Prostate gland (tissue), 2 donors: Measurements from ENCODE around the gene VRK1. TPM values are rescaled to one million over a fixed set of nuclear protein-coding genes. Genes with fewer than 3 reads are reported as not detected.

ENCODE experiments used
- DNase-seq: peaks from one replicate; pipeline ENCODE4 v3.0.0-alpha.2; 2019; ENCODE audit warnings: low spot score
- H3K27ac ChIP-seq, 2 donors: fragments of 200-600 bp; sonication (generic); 2 replicates each; pipeline ENCODE4 v1.5.1; 2017 to 2019
- H3K27me3 ChIP-seq: fragments of 200-600 bp; sonication (generic); replicated peaks from 2 replicates; pipeline ENCODE4 v1.5.1; 2019; ENCODE audit not compliant: insufficient read depth
- H3K36me3 ChIP-seq, 2 donors: fragments of 200-600 bp; sonication (generic); 1 replicate in 1 of 2; 2 replicates in 1 of 2; pipeline versions ENCODE4 v1.5.1 to v1.8.1; 2017 to 2019
- H3K4me1 ChIP-seq: fragments of 200-600 bp; sonication (generic); replicated peaks from 2 replicates; pipeline ENCODE4 v1.5.1; 2019
- H3K4me3 ChIP-seq, 2 donors: fragments of 200-600 bp; sonication (generic); 2 replicates each; pipeline ENCODE4 v1.5.1; 2017 to 2019
- H3K9me3 ChIP-seq: fragments of 200-600 bp; sonication (generic); 2 replicates; pipeline ENCODE4 v1.5.1; 2017
- POLR2A ChIP-seq: fragments of 450-650 bp; IDR thresholded peaks from one replicate; pipeline ENCODE4 v1.6.1; 2016; ENCODE audit warnings: antibody characterized with exemption, mild to moderate bottlenecking
- POLR2AphosphoS5 ChIP-seq: sonication (generic); formaldehyde crosslinking; IDR thresholded peaks from one replicate; pipeline ENCODE4 v1.6.1; 2017; ENCODE audit warnings: antibody characterized with exemption
- WGBS: methylation state at CpG from one replicate; pipeline ENCODE4 v1.1.5; 2018; 5-methylcytosine and 5-hydroxymethylcytosine counted together
- intact Hi-C: fragments of 100-400 bp; cut with DNase I; formaldehyde crosslinking; loops from one replicate; pipeline ENCODE4 v1.14.2; 2022
- total RNA-seq, 2 donors: library from RNA; depleted of rRNA; stranded (reverse); fragments of >200 nt; gene quantifications; one replicate each; pipeline ENCODE4 v1.1.0, GENCODE V29; 2016
- TF ChIP-seq, protein P1 (sequence below), 4 experiments: fragments of 200-600 bp in 2 of 4; fragments of 450-650 bp in 2 of 4; sonication (generic) in 2 of 4; IDR thresholded peaks; 1 replicate in 3 of 4; 2 replicates in 1 of 4; pipeline ENCODE4 v1.5.1; 2016 to 2019; ENCODE audit warnings: antibody characterized with exemption in 4 of 4, mild to moderate bottlenecking in 2 of 4, moderate library complexity in 2 of 4

VRK1 gene
- total RNA-seq, 2 donors from 2014 or later, result 11.4 to 20.3 TPM

DNA sequence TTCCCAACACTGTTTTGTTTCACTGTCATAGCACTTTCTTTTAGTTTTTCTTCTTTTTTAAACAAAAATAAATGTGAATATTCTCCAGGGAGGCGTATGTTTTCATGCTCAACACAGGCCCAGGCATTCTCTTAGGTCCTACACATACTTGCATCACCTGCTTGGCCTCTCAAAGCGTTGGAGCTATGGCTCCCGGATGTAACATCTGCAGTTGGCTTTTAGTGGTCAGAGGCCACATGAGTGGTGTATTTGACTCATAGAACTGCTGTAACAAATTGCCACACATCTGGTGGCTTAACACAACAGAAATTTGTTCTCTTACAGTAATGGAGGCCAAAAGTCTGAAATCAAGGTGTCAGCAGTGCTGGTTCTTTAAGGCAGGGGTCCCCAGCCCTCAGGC is 44.6 kb upstream of the VRK1 start:
- DNase-seq, result no peak
- 93% methylated on average over 3 of the region's 3 CpGs for WGBS
- Histone ChIP-seq H3K9me3 (no peaks in the 10 kb centered on the region), H3K36me3 (no peaks in the 10 kb centered on the region), H3K27me3 (peaks cover 13% of the 10 kb centered on the region), H3K4me3 (no peak overlapping the region), H3K27ac (no peak overlapping the region), H3K4me1 (no peaks in the 10 kb centered on the region)
- intact Hi-C loops, result no loop called here
- TF ChIP-seq POLR2A, result no peak
- TF ChIP-seq, protein P1, sequence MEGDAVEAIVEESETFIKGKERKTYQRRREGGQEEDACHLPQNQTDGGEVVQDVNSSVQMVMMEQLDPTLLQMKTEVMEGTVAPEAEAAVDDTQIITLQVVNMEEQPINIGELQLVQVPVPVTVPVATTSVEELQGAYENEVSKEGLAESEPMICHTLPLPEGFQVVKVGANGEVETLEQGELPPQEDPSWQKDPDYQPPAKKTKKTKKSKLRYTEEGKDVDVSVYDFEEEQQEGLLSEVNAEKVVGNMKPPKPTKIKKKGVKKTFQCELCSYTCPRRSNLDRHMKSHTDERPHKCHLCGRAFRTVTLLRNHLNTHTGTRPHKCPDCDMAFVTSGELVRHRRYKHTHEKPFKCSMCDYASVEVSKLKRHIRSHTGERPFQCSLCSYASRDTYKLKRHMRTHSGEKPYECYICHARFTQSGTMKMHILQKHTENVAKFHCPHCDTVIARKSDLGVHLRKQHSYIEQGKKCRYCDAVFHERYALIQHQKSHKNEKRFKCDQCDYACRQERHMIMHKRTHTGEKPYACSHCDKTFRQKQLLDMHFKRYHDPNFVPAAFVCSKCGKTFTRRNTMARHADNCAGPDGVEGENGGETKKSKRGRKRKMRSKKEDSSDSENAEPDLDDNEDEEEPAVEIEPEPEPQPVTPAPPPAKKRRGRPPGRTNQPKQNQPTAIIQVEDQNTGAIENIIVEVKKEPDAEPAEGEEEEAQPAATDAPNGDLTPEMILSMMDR (IDR thresholded peaks at IDR 0.05), result no peak
- TF ChIP-seq POLR2AphosphoS5, result no peak

DNA sequence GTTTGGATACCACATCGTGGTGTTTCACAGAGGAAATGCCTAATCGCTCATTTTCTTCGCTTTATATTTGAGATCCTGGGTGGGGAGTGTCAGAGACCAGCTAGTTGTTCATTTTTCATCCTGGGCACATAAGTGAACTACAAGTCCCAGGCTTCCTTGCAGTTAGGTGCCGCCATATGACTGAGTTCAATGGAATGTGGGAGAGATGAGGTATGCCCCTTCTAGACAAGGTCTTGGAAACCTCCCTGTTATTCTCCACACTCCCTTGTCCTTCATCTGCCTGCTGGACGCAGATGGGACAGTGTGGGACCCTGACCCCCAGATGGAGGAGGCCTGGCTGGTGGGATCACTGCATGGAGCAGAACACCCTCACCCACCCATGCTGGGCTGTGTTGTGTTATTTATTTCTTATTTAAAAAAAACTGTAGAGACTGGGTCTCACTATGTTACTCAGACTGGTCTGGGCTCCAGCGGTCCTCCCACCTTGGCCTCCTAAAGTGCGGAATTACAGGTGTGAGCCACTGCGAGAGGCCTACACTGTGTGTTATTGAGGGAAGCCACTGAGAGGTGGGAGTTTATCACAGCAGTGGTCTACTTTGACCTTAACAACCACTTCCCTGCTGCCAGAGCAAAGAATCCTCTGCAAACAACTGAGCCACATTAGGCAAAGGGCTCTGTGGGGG is 42.9 kb upstream of the VRK1 start:
- Histone ChIP-seq H3K4me1 (no peaks in the 10 kb centered on the region), H3K27ac (no peak overlapping the region), H3K27me3 (peaks cover 13% of the 10 kb centered on the region), H3K9me3 (no peaks in the 10 kb centered on the region), H3K36me3 (no peaks in the 10 kb centered on the region), H3K4me3 (no peak overlapping the region)
- no peak for DNase-seq
- 95% methylated on average over 8 of the region's 8 CpGs for WGBS
- TF ChIP-seq, protein P1 (IDR thresholded peaks at IDR 0.05), result no peak
- TF ChIP-seq POLR2A (no peak), POLR2AphosphoS5 (no peak)
- intact Hi-C loops, result no loop called here

DNA sequence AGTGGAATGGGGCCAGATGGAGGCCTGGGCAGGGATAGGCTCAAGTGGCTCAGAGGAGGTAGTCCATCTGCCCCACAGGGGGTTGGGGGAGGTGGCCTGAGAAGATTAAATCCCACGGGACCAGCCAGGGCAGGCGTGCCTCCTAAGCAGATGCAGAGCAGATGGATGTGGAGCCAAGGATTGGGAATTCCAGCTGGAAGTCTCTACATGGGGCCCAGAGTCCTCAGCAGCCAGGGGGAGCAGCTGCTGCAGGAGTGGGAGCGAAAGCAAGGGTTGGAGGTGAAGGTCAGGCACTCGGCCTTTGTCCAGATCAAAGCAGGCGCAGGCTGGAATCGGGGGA is 42.4 kb upstream of the VRK1 start:
- intact Hi-C loops, result no loop called here
- H3K27me3 ChIP-seq, result peaks cover 13% of the 10 kb centered on the region
- H3K27ac ChIP-seq, result no peak overlapping the region
- no peak overlapping the region for H3K4me3 ChIP-seq
- H3K9me3 ChIP-seq, result no peaks in the 10 kb centered on the region
- DNase-seq, result no peak
- 70% methylated on average over 6 of the region's 6 CpGs for WGBS
- H3K4me1 ChIP-seq, result no peaks in the 10 kb centered on the region
- TF ChIP-seq, protein P1 (IDR thresholded peaks at IDR 0.05), result no peak
- TF ChIP-seq POLR2AphosphoS5, result no peak
- H3K36me3 ChIP-seq, result no peaks in the 10 kb centered on the region

DNA sequence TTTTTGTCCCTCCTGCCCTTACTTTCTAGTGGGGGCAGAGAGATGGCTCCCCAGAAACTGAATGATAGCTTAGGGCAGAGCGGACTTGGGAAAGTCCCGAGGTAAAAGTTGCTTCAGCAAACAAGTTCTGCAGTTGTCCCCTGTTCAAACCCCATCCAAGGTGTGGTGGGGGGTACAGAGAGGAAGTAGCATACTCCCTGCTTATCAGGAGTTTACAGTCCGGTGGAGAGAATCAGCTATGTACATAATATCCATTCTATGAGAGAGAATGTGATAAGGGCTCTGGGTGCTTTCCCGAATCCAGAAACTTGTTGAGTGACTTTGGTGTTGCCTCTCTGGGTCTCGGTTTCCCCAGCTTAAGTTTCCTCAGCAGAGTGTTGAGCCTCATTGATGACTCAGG is 40.4 kb upstream of the VRK1 start:
- Histone ChIP-seq H3K36me3 (no peaks in the 10 kb centered on the region), H3K4me1 (no peaks in the 10 kb centered on the region), H3K4me3 (no peak overlapping the region), H3K27me3 (peaks cover 13% of the 10 kb centered on the region), H3K9me3 (no peaks in the 10 kb centered on the region), H3K27ac (no peak overlapping the region)
- 53% methylated on average over 5 of the region's 5 CpGs for WGBS
- TF ChIP-seq POLR2AphosphoS5, result no peak
- no peak for TF ChIP-seq POLR2A
- TF ChIP-seq, protein P1 (IDR thresholded peaks at IDR 0.05), result no peak
- intact Hi-C loops, result no loop called here
- DNase-seq, result no peak

DNA sequence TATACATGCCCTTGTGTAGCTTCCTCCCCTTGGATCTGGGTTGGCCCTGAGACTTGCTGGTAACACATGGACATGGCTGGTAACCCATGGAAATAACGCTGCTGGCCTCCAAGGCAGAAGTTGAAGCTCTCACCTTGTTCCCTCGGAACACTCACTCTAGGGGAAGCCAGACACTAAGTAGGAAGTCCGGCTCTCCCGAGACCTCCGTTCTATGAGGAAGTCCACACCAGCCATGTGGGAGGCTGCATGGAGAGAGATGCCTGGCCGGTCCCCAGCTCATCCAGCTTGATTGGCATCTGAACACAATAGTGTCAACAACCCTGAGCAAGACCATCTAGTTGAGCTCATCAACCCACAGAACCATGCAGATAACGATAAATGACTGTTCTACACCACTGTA is 39.7 kb upstream of the VRK1 start:
- DNase-seq, result no peak
- Histone ChIP-seq H3K27me3 (peaks cover 13% of the 10 kb centered on the region), H3K9me3 (no peaks in the 10 kb centered on the region), H3K27ac (no peak overlapping the region), H3K4me3 (no peak overlapping the region), H3K36me3 (no peaks in the 10 kb centered on the region), H3K4me1 (no peaks in the 10 kb centered on the region)
- intact Hi-C loops, result no loop called here
- WGBS, result 79% methylated on average over 7 of the region's 7 CpGs
- TF ChIP-seq, protein P1 (IDR thresholded peaks at IDR 0.05), result no peak
- TF ChIP-seq POLR2A (no peak), POLR2AphosphoS5 (no peak)
